ENCODE data around the gene PICK1.

PICK1 gene

GRCh38 chr22:38049812-38050619 is 7.2 kb upstream of the PICK1 start:
- no peak for DNase-seq (ENCODE audit: low read depth in 2 of 2)

- DNase-seq (ENCODE audit: low read depth in 2 of 2): no peak
Observed at GRCh38 chr22:38050720-38051119, 6.5 kb upstream of the PICK1 start.

- no peak for DNase-seq (ENCODE audit: low read depth in 2 of 2)
Observed at GRCh38 chr22:38051261-38051660, 5.9 kb upstream of the PICK1 start.

- DNase-seq (ENCODE audit: low read depth in 2 of 2): peak; percentile 59 to 66
Observed at GRCh38 chr22:38051900-38052862, 5.0 kb upstream of the PICK1 start.

- DNase-seq (ENCODE audit: low read depth in 2 of 2): no peak
Observed at GRCh38 chr22:38062791-38063190, 5.6 kb downstream of the PICK1 start.

DNA sequence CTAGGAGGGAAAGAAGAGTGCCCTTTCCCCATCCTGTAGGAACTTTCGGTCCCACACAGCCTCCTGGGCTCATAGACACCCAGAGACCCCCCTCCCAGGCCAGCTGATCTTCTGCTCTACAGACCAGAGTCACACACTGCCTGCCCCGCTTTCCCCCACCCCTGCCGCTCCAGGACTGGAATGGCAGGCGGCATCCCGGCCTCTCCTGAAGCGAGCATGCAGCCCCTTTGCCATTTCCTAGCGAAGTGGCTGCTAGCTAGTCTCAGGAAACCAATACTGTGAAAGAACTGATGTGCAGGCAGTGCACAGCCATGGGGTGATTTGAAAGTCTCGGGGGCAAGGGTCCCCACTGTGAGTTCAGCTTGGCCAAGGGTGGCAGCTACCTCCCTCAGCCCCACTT is 8.3 kb downstream of the PICK1 start:
- DNase-seq (ENCODE audit: low read depth in 2 of 2): no peak

DNA sequence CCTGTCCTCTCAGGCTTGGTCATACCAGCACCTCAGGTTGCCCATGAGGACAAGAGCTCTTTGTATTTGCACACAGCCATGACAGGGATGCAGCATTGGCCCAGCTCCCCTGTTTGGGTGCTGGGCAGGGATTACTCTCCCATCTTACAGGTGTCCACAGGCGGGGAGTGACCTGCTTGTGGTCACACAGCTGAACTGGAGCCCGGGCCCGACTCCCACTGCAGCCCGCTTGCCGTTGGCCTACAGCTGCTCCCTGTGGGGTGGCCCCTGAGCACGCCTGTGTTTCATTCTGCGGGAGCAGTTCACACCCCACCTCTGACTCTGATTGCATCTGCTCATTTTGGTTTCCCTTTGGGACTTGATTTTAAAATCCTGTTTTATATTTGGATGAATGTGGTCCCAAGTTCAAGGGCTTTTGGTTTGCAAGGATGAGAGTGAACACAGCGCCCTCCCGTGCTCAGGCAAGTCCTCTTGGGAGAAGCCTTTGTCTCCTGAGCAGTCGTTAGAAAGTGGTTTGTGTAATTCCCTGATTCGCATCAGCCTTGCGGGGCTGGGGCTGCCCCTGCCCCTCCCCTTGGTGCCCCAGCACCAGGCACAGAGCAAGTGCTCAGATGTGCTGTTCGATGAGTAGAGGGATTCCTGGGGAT is 9.3 kb downstream of the PICK1 start:
- no peak for DNase-seq (ENCODE audit: low read depth in 2 of 2)

DNA sequence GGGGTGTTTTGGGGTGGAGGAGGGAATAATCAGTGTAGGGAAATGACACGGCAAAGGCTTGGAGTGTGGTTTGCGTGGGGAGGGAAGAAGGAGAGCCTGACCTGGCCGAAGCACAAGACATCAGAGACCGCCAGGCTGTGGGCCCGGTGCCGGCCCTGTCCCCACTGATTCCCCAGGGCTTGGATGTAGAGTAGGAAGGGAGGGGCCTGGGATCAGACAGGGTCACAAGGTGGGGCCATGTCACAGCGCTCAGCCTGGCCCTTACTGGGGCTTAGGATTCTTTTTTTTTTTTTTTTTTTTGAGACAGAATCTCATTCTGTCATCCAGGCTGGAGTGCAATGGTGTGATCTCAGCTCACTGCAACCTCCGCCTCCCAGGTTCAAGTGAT is 9.8 kb downstream of the PICK1 start:
- DNase-seq (ENCODE audit: low read depth in 2 of 2): no peak

- no peak for DNase-seq (ENCODE audit: low read depth in 2 of 2)
Observed at GRCh38 chr22:38067761-38068360, 10.7 kb downstream of the PICK1 start.

DNA sequence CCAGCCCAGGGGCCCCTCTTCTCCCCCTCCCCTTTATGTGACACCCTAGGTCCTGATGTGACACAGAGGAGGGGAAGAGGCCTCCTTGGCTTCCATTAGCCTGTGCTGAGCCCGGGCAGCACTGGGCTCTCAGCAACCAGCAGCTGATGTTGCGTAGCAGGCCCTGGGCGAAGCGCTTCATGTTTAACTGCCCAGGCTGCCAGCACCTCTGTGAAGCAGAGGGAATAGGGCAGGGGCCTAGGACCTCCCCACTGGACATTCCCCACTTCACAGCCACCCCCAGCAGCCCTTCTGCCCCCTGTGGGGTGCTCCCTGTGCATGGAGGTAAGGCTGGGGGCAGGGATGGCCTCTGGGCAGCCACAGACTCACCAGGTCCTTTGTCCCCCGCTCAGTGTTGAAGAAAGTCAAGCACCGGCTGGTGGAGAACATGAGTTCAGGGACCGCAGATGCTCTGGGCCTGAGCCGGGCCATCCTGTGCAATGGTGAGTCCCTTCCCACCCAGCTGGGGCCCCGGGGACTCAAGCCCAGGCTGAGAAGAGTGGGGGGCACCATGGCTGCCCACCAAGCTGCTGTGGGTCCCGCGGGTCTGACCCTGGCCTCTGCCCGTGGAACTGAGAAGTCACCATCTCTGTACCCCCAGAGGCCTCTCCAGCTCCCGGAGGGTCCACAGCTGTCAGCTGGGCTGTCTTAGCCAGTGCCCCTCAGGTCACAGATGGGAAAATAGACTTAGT is 11.6 kb downstream of the PICK1 start:
- no peak for DNase-seq (ENCODE audit: low read depth in 2 of 2)

GRCh38 chr22:38069372-38070249 is 12.4 kb downstream of the PICK1 start:
- no peak for DNase-seq (ENCODE audit: low read depth in 2 of 2)

DNA sequence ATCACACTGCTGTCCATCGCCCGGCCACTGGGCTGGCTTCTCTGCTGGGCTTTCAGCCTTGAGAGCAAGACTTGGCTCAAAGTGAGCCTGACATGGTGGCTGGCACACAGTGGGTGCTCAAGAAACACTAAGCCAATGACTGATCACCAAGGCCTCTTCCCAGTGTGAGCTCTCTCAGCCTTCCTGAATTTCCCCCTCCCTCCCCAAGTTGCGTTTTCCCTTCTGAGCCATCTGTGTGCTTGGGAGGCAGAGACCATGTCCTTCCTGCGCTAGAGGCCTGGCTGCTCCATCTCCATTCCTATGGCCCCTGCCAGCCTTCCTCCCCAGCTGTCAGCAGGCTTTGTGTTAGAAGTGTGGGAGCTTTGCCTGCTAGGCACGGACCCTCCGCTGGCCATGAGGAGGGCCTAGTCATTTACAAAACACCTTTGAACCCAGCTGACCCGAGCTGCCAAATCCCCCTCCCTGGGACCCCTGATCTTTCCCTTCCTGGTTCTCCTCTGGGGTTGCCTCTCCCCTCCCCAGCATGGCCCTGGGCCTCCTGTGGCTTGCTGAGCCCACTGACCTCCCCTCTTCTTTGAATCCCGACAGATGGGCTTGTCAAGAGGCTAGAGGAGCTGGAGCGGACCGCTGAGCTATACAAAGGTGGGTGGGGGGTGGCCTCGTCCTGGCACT is 13.2 kb downstream of the PICK1 start:
- no peak for DNase-seq (ENCODE audit: low read depth in 2 of 2)

DNA sequence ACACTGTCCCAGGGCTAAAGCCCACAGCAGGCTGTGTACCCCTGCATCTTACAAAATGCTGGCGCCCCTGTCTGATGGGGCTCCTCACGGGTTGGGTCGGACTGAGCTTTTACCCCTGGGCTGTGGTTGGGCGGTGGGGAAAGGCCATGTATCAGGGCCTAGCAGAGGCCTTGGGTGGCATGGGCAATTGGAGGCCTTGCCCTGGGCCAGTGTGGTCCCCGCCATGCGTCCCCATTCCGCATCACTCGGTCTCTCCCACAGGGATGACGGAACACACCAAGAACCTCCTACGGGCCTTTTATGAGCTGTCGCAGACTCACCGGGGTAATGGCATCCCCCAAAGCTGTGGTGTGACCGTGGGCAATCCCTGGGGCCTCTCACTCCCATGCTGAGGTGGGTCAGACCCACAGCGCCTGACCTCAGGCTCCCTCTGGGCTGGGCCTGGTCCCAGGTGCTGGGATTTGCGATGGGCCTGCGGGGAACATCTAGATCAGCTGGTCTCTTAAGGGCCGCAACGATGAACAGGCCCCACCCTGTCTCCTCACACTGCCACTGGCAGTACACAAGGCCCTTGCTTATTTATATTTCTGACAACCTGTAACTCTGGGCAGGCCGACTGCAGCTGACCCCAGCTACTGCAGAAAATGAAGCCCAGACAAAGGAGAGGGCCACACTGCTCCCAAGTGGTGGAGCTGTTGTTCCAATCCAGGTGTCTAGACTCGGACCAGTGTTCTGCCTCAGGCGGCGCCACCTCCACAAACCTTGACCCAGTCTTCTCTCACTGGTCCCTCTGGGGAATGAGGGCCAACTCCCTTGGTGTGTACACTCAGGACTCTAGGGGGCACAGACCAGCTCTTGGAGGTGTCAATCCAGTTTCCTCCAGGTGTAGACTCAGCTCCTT is 14.5 kb downstream of the PICK1 start:
- DNase-seq (ENCODE audit: low read depth in 2 of 2): no peak

DNA sequence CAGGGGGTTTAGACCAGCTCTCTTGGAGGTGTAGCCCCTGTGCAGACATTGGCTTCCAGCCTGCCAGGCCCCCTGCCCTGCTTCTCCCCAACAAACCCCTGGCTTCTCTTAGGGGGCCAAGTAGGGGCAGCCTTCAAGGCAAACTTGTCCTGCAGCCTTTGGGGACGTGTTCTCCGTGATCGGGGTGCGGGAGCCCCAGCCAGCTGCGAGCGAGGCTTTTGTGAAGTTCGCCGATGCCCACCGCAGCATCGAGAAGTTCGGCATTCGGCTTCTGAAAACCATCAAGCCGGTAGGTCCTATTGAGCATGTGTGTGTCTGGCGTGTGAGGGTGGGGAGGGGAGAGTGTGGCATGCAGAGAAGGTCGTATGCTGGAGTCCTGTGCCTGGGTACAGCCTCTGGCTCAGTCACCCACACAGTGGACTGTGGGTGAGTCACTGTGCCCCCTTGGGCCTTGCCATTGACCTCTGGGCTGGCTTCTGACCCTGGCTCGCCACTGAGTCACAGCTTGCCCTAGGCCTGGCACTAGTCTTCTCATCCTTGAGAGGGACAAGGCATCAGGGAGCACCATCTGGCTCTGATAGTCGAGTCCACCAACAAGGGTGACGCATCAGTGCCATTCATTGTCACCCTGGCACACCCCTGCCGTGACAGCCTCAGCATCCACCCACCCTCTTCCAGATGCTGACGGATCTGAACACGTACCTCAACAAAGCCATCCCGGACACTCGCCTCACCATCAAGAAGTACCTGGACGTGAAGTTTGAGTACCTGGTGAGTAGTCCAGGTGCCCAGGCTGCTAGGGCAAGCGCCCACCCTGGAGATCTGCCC is 15.3 kb downstream of the PICK1 start:
- DNase-seq (ENCODE audit: low read depth in 2 of 2): no peak

- DNase-seq (ENCODE audit: low read depth in 2 of 2): no peak
Observed at GRCh38 chr22:38073150-38074130, 16.2 kb downstream of the PICK1 start.

Measured in stimulated activated CD8-positive, alpha-beta memory T cell treated with anti-CD3 and anti-CD28 coated beads, Interleukin-2, amount 100 ng/mL, for 1 hour (primary cell).